HFF-Myc (cell line): ENCODE measurements around the gene HSPBAP1.

Experiments
- DNase-seq: peaks from one replicate; pipeline ENCODE4 v3.0.0-alpha.2; 2011; ENCODE audit warnings: low read depth; ENCODE audit errors: extremely low read depth
- H3K4me3 ChIP-seq: replicated peaks from 2 replicates; pipeline ENCODE4 v1.5.1; 2011; ENCODE audit warnings: low read depth, mild to moderate bottlenecking, control low read depth, low read length
- TF ChIP-seq, protein P1 (sequence below): IDR thresholded peaks from 2 replicates; pipeline ENCODE4 v1.5.1; 2012; ENCODE audit warnings: mild to moderate bottlenecking, low read depth, low read length, control low read depth; ENCODE audit errors: missing control alignments

The HSPBAP1 gene

DNA sequence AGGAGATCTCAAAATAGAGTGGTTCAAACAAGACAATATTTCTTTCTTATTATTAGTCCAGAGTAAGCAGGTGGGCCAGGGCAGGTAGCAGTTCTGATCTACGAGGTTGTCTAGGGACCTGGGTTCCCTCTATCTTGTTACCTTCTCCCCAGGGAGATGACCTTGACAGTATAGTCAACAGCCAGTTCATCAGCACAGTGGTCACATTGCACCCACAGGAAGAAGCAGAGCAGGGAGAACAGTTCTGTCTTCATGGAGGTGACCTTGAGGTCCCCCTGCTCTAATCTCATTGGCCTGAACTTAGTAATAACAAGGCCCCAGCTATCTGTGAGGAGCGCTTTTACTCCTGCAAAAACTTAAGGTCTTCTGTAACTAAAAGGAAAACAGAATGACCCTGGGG, 23.0 kb upstream of the HSPBAP1 start:
- TF ChIP-seq, protein P1, sequence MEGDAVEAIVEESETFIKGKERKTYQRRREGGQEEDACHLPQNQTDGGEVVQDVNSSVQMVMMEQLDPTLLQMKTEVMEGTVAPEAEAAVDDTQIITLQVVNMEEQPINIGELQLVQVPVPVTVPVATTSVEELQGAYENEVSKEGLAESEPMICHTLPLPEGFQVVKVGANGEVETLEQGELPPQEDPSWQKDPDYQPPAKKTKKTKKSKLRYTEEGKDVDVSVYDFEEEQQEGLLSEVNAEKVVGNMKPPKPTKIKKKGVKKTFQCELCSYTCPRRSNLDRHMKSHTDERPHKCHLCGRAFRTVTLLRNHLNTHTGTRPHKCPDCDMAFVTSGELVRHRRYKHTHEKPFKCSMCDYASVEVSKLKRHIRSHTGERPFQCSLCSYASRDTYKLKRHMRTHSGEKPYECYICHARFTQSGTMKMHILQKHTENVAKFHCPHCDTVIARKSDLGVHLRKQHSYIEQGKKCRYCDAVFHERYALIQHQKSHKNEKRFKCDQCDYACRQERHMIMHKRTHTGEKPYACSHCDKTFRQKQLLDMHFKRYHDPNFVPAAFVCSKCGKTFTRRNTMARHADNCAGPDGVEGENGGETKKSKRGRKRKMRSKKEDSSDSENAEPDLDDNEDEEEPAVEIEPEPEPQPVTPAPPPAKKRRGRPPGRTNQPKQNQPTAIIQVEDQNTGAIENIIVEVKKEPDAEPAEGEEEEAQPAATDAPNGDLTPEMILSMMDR: no peak
- DNase-seq: no peak
- H3K4me3 ChIP-seq: no peak overlapping the region

DNA sequence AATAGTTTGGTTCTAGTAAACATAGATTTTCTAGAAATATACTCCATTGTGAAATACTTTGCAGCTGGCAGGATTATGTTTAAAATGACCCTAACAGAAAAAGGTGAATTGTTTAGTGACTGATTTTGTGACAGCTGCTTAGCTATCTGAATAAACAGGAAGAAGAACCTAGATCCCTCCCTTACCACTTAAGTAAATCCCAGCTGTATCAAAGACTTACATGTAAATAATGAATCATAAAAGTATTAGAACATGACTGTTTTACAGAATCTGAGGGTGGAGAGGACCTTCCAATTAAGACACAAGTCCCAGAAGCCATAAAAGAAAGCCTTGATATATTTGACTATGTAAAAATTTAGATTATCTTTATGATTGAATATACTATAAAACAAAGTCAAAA, 17.1 kb upstream of the HSPBAP1 start:
- no peak for DNase-seq
- H3K4me3 ChIP-seq: no peak overlapping the region
- TF ChIP-seq, protein P1: no peak

DNA sequence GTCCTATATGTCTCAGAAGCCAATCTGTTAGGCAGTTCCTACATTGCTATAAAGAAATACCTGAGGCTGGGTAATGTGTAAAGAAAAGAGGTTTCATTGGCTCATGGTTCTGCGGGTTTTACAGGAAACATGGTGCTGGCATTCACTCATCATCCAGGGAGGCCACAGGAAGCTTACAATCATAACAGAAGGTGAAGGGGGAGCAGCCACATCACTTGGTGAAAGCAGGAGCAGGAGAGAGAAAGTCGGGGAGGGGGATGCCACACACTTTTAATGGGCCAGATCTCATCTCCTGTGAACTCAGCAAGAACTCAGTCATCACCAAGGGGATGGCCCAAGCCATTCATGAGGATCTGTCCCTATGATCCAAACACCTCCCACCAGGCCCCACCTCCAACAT, 10.3 kb upstream of the HSPBAP1 start:
- no peak overlapping the region for H3K4me3 ChIP-seq
- no peak for DNase-seq
- TF ChIP-seq, protein P1: no peak

DNA sequence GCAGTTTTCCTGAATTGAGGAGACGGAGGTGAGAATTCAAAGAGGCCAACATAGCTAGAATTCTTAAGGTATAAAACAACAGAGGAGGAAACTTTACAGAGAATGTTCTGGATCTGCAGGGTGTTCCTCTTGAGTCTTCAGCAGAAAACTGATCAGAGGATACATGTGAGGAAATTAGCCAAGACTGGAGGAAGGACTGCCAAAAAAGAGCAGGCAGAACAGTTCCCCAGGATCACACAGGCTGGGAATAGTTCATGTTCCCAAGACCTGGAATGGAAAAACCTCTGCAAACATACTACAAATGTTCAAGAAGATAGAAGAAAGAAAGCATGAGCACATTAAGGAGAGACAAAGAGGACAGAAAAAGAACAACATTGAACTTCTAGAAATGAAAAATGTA, 8.7 kb upstream of the HSPBAP1 start:
- no peak overlapping the region for H3K4me3 ChIP-seq
- no peak for DNase-seq
- TF ChIP-seq, protein P1: no peak

DNA sequence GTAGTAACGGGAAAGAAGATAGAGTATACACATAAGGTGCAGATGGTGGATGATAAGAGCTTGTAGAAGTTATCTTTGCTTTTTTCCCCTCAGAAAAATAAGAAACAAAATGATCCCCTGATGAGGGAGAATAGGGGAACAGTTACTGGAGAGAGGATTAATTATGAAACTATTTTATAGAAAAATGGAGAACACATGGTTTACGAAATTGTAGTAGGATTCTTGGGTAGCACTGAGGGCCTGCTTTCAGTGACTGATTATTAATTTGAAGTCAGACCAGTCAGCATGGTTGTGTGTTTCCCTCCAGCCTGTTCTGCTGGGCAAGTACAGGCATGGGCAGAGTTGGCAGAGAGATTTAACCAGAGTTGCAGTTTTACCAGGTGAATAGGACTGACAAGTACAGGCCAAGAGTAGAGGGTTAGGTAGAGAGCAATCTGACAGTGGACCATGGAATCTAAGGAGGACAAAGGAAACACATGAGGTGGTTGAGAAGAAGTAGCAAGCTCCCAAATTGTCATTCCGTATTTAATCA, 7.1 kb upstream of the HSPBAP1 start:
- DNase-seq: no peak
- TF ChIP-seq, protein P1: no peak
- no peak overlapping the region for H3K4me3 ChIP-seq

DNA sequence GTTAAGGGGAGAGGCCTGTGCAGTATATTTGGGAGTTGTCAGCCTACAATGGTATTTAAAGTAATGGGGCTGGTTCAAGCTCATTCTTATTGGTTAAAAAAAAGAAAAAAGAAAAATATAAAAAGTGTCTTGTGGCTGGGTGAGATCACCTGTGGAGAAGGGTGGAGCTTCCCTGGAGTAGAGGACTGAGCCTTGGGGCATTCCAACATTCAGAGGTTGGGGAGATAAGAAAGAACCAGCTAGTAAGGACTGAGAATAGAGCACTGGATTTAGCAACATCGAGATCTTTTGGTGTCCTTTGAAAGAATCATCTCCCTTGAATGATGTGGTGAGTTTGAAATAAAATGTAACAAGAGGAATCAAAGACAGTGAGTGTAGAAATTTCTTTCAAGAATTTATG, 6.4 kb upstream of the HSPBAP1 start:
- no peak for DNase-seq
- TF ChIP-seq, protein P1: no peak
- H3K4me3 ChIP-seq: no peak overlapping the region

DNA sequence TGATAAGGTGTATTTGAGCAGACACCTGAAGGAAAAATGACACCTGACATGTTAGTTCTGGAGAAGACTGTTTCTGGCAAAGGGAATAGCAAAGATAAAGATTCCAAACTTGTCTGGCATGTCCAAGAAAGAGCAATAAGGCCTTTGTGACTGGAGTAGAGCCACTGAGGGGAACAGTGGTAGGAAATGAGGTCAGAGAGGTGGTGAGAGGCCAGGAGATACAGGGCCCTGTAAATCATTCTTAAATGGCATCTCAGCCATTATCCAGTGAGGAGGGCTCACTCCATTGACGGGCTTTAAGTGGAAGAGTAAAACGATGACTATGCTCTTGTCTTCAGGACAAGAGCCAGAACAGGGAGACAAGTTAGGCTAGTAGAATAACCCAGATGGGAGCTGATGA, 5.7 kb upstream of the HSPBAP1 start:
- no peak overlapping the region for H3K4me3 ChIP-seq
- DNase-seq: no peak
- TF ChIP-seq, protein P1: no peak
